Lung microvascular endothelial cell (primary cell): ENCODE measurements around the gene FGF5. TPM values are rescaled to one million over a fixed set of nuclear protein-coding genes. Genes with fewer than 3 reads are reported as not detected.
"Not testable (repeated sequence)": the region's sequence is repeated elsewhere in the genome, so short reads cannot be mapped to it uniquely, and the experiment has no call there.

Experiments
- DNase-seq, 2 donors: peaks; one replicate each; pipeline versions ENCODE4 v3.0.0 to v3.0.0-alpha.2; 2010; ENCODE audit warnings: low read depth in 2 of 2
- total RNA-seq: library from RNA; depleted of rRNA; stranded (reverse); fragments of >200 nt; gene quantifications from 2 replicates; pipeline ENCODE4 v1.2.1, GENCODE V29; 2014

The FGF5 gene
- total RNA-seq, 1 donor from 2014 or later: not detected

GRCh38 chr4:80294206-80294605, 27.7 kb downstream of the FGF5 start:
- no peak for DNase-seq

GRCh38 chr4:80295336-80295735, 28.9 kb downstream of the FGF5 start:
- no peak for DNase-seq

- DNase-seq: no peak
These were observed 29.4 kb downstream of the FGF5 start for GRCh38 chr4:80295826-80296225.

- DNase-seq: no peak
These were observed 35.4 kb downstream of the FGF5 start for GRCh38 chr4:80301884-80302283.

GRCh38 chr4:80302616-80303223, 36.3 kb downstream of the FGF5 start:
- no peak for DNase-seq

- peak in 1 of 2 donors; percentile 50 for DNase-seq
These were observed 39.0 kb downstream of the FGF5 start for GRCh38 chr4:80305466-80305865.

GRCh38 chr4:80306260-80306659, 39.8 kb downstream of the FGF5 start:
- DNase-seq: peak; percentile 36 to 66

- peak in 1 of 2 donors; percentile 81 for DNase-seq
These were observed 40.8 kb downstream of the FGF5 start for GRCh38 chr4:80307183-80307735.

- DNase-seq: peak in 1 of 2 donors; percentile 72
These were observed 41.5 kb downstream of the FGF5 start for GRCh38 chr4:80307774-80308465.

GRCh38 chr4:80308466-80308822, 42.0 kb downstream of the FGF5 start:
- DNase-seq: no peak

GRCh38 chr4:80309294-80310004, 43.0 kb downstream of the FGF5 start:
- DNase-seq: peak in 1 of 2 donors; percentile 93

GRCh38 chr4:80311130-80311529, 44.7 kb downstream of the FGF5 start:
- DNase-seq: peak in 1 of 2 donors; percentile 35

GRCh38 chr4:80312124-80312523, 45.7 kb downstream of the FGF5 start:
- no peak for DNase-seq

- no peak for DNase-seq
These were observed 47.2 kb downstream of the FGF5 start for GRCh38 chr4:80313627-80314026.

- DNase-seq: not testable (repeated sequence)
These were observed 49.4 kb downstream of the FGF5 start for GRCh38 chr4:80315848-80316247.

GRCh38 chr4:80321341-80321740, 54.9 kb downstream of the FGF5 start:
- no peak for DNase-seq

- DNase-seq: no peak
These were observed 55.3 kb downstream of the FGF5 start for GRCh38 chr4:80321776-80322175.

GRCh38 chr4:80322716-80323115, 56.3 kb downstream of the FGF5 start:
- peak in 1 of 2 donors; percentile 68 for DNase-seq

GRCh38 chr4:80324171-80324570, 57.7 kb downstream of the FGF5 start:
- DNase-seq: no peak

GRCh38 chr4:80331693-80332092, 65.2 kb downstream of the FGF5 start:
- DNase-seq: no peak

- peak in 1 of 2 donors; percentile 12 for DNase-seq
These were observed 66.7 kb downstream of the FGF5 start for GRCh38 chr4:80333121-80333520.

GRCh38 chr4:80334568-80334967, 68.1 kb downstream of the FGF5 start:
- DNase-seq: no peak

- no peak for DNase-seq
These were observed 68.7 kb downstream of the FGF5 start for GRCh38 chr4:80335226-80335553.
